SK-N-MC (cell line): ENCODE data around the gene C14orf132.

Source experiments
- EZH2 ChIP-seq: fragments of 200-600 bp; sonication (generic); IDR thresholded peaks from one replicate; pipeline ENCODE4 v1.6.1; 2017; ENCODE audit warnings: antibody characterized with exemption
- POLR2AphosphoS5 ChIP-seq: IDR thresholded peaks from 2 replicates; pipeline ENCODE4 v1.6.1; 2012; ENCODE audit warnings: mild to moderate bottlenecking, low read depth, low read length, borderline replicate concordance

DNA sequence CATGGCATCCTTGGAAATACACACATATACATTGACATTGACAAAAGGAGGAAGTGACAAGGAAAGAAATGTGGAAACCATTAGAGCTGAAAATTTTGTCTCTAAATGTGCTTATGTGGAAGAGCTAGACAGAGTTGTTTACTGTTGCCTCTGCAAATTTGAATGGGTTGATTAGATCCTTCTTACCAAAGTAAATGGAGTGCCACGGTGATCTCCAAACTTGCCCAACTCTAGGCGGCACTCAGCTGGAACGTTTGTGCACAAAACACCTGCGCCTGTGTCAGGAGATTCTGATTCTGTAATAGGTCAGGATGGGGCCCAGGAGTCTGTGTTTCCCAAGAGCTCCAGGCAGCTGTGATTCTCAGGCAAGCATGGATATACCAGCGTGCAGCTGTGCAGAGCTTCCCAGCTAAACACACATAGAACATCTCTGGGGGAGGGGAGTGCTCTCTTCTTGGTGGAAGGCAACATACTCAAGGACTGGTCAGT, 87.7 kb downstream of the C14orf132 start:
- TF ChIP-seq EZH2: no peak
- TF ChIP-seq POLR2AphosphoS5: no peak
